NT2/D1 (cell line): ENCODE results near the gene ACTMAP.

Experiments used
- YY1 ChIP-seq: IDR thresholded peaks from 2 replicates; pipeline ENCODE4 v1.6.1; 2011; ENCODE audit not compliant: insufficient read length, insufficient read depth
- ZNF274 ChIP-seq: IDR thresholded peaks from 2 replicates; pipeline ENCODE4 v1.6.1; 2011; ENCODE audit warnings: mild to moderate bottlenecking, low read depth, low read length

- TF ChIP-seq ZNF274 (no peak), YY1 (no peak)
These were observed 48.5 kb downstream of the ACTMAP start for GRCh38 chr19:40701758-40702157.
